NCI-H2171 treated with DMSO at 0.1 percent for 48 hours (cell line): ENCODE data around the gene SNRPD2.
"Not testable (repeated sequence)": the region's sequence is repeated elsewhere in the genome, so short reads cannot be mapped to it uniquely, and the experiment has no call there.

Experiments
- DNase-seq: peaks from one replicate; lab custom pipeline; 2025; lab: John Stamatoyannopoulos, UW

SNRPD2 gene

GRCh38 chr19:45705115-45705514 is 13.4 kb upstream of the SNRPD2 start:
- DNase-seq, result no peak

GRCh38 chr19:45701676-45702075 is 9.9 kb upstream of the SNRPD2 start:
- DNase-seq, result no peak

GRCh38 chr19:45693106-45693788 is 1.5 kb upstream of the SNRPD2 start:
- peak; percentile 65 for DNase-seq

GRCh38 chr19:45692187-45693105 is 693 bp upstream of the SNRPD2 start, which contains the start of gene QPCTL:
QPCTL (plus strand) TSS chr19:45692666; CDS start chr19:45692704, 38 bp downstream.
- DNase-seq, result peak; percentile 100

GRCh38 chr19:45687599-45687998 is 4.2 kb downstream of the SNRPD2 start:
- DNase-seq, result no peak

- DNase-seq, result not testable (repeated sequence)
Observed at GRCh38 chr19:45685045-45685444, 6.7 kb downstream of the SNRPD2 start.

- DNase-seq, result no peak
Observed at GRCh38 chr19:45682908-45683307, 8.8 kb downstream of the SNRPD2 start.

- no peak for DNase-seq
Observed at GRCh38 chr19:45682117-45682516, 9.6 kb downstream of the SNRPD2 start.

- DNase-seq, result peak; percentile 73
Observed at GRCh38 chr19:45681391-45682015, 10.2 kb downstream of the SNRPD2 start.

GRCh38 chr19:45677351-45678230 is 14.2 kb downstream of the SNRPD2 start:
- peak; percentile 93 for DNase-seq

- DNase-seq, result peak; percentile 46
Observed at GRCh38 chr19:45676851-45677263, 14.9 kb downstream of the SNRPD2 start.

- DNase-seq, result peak; percentile 56
Observed at GRCh38 chr19:45674946-45675345, 16.8 kb downstream of the SNRPD2 start.

GRCh38 chr19:45670670-45671453 is 20.9 kb downstream of the SNRPD2 start:
- no peak for DNase-seq

GRCh38 chr19:45668342-45668871 is 23.3 kb downstream of the SNRPD2 start:
- peak; percentile 29 for DNase-seq

- peak; percentile 56 for DNase-seq
Observed at GRCh38 chr19:45667620-45668341, 24.0 kb downstream of the SNRPD2 start, which contains the start of gene GIPR. GIPR (plus strand) TSS chr19:45668221; CDS start chr19:45669521, 1,300 bp downstream.

- DNase-seq, result no peak
Observed at GRCh38 chr19:45664575-45664974, 27.2 kb downstream of the SNRPD2 start.

GRCh38 chr19:45663800-45664199 is 28.0 kb downstream of the SNRPD2 start:
- DNase-seq, result no peak

GRCh38 chr19:45660636-45661035 is 31.1 kb downstream of the SNRPD2 start:
- DNase-seq, result no peak

GRCh38 chr19:45659096-45659729 is 32.5 kb downstream of the SNRPD2 start:
- no peak for DNase-seq
